OCI-LY7 (cell line): Measurements from ENCODE around the gene ZIM2.

Experiments
- EZH2phosphoT487 ChIP-seq: fragments of 200-600 bp; sonication (generic); IDR thresholded peaks from 2 replicates; pipeline ENCODE4 v1.6.1; 2018; ENCODE audit warnings: low read depth, borderline replicate concordance, mild to moderate bottlenecking, mixed run types, antibody characterized with exemption, low read length, moderate library complexity, mixed read lengths
- TF ChIP-seq, protein P1 (sequence below): fragments of 200-600 bp; sonication (generic); conservative IDR thresholded peaks from 2 replicates; pipeline ENCODE4 v1.5.1; 2014; ENCODE audit warnings: mild to moderate bottlenecking, antibody characterized with exemption, low read length, moderate library complexity, mixed read lengths

DNA sequence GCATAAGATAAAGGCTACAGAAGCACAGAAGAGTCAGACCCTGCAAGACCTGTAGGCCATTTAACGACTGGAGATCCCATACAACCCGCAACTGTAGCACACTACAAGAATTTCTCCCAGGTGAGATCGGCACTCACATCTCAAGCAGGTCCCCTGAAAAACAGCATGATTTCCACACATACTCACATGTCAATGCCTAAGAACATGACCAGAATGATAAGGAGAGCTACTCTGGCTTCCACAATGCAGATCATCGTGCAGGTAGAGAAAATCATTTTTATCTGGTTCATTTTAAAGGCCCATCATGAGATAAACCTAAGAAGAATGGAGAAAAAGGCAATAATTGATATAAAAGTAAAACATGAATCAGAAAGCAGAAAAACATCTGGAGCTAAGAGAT, 17.5 kb upstream of the ZIM2 start:
- TF ChIP-seq EZH2phosphoT487 = no peak
- TF ChIP-seq, protein P1, sequence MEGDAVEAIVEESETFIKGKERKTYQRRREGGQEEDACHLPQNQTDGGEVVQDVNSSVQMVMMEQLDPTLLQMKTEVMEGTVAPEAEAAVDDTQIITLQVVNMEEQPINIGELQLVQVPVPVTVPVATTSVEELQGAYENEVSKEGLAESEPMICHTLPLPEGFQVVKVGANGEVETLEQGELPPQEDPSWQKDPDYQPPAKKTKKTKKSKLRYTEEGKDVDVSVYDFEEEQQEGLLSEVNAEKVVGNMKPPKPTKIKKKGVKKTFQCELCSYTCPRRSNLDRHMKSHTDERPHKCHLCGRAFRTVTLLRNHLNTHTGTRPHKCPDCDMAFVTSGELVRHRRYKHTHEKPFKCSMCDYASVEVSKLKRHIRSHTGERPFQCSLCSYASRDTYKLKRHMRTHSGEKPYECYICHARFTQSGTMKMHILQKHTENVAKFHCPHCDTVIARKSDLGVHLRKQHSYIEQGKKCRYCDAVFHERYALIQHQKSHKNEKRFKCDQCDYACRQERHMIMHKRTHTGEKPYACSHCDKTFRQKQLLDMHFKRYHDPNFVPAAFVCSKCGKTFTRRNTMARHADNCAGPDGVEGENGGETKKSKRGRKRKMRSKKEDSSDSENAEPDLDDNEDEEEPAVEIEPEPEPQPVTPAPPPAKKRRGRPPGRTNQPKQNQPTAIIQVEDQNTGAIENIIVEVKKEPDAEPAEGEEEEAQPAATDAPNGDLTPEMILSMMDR = no peak
